ENCODE data around the gene SUPT6H. TPM values are rescaled to one million over a fixed set of nuclear protein-coding genes. Genes with fewer than 3 reads are reported as not detected.

Gene SUPT6H
- total and polyA plus RNA-seq, 2 of the 4 experiments (the other 2 are of a cell fraction) = 41.4 to 44.8 TPM

DNA sequence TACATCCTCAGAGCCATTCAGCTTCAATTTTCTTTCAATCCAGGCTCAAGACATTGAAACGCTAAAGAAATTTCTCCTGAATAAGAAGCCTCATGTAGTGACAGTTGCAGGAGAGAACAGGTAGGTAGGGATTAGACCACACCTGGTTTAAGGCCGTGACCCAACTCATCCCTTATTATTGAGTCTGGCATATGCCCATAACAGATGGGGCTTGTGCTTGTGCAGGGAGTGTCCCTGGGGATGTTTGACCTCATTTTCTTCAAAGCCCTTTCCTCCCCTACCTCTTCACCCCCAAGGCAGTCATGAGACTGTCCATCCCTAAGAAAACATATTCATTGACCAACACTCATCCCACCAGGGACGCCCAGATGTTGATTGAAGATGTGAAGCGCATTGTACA is 24.3 kb downstream of the SUPT6H start:
- no peak overlapping the region for H4K91ac ChIP-seq (ENCODE audit: insufficient read depth, low read depth, low read length)
- no TSS peak for BruUV-seq (replicated peaks)
- DNase-seq = no peak
- H4K20me1 ChIP-seq (ENCODE audit: insufficient read depth, low read length) = no peaks in the 10 kb centered on the region; the same call in 1 of the 2 replicates
- peaks cover 84% of the 10 kb centered on the region for H3K36me3 ChIP-seq (ENCODE audit: control insufficient read depth, insufficient read depth, low read length)
- no peak overlapping the region for H3K23ac ChIP-seq (ENCODE audit: low read depth, low read length)
- ChIA-PET CTCF (no interaction called here), POLR2A (ENCODE audit: unreplicated experiment) (no interaction called here)
- H2AK5ac ChIP-seq (ENCODE audit: low read depth, low read length) = no peak overlapping the region
- no peak overlapping the region for H4K8ac ChIP-seq (ENCODE audit: low read depth in 2 of 2, low read length in 2 of 2)
- TF ChIP-seq RFX5 (IDR thresholded peaks at IDR 0.05; ENCODE audit: low read depth, low read length) (no peak), NFE2L2 (IDR thresholded peaks at IDR 0.05; ENCODE audit: low read depth, low read length) (no peak), BHLHE40 (IDR thresholded peaks at IDR 0.05; ENCODE audit: low read depth, low read length) (no peak), MXI1 (IDR thresholded peaks at IDR 0.05; ENCODE audit: borderline replicate concordance, low read depth, low read length) (no peak), CHD1 (IDR thresholded peaks at IDR 0.05; ENCODE audit: low read depth, low read length) (no peak), FOS (IDR thresholded peaks at IDR 0.05; ENCODE audit: low read depth, low read length) (no peak), SMC3 (IDR thresholded peaks at IDR 0.05; ENCODE audit: low read depth, low read length) (no peak), POLR2A (IDR thresholded peaks at IDR 0.05; ENCODE audit: low read depth, low read length) (no peak), RCOR1 (IDR thresholded peaks at IDR 0.05; ENCODE audit: insufficient replicate concordance, low read length) (no peak), MAZ (IDR thresholded peaks at IDR 0.05; ENCODE audit: borderline replicate concordance, low read depth, low read length) (no peak), RAD21 (IDR thresholded peaks at IDR 0.05; ENCODE audit: low read length) (no peak), MAFK (IDR thresholded peaks at IDR 0.05; ENCODE audit: low read depth, low read length) (no peak), CEBPB (IDR thresholded peaks at IDR 0.05; ENCODE audit: low read depth, low read length) (no peak)
- TF ChIP-seq, protein P1, sequence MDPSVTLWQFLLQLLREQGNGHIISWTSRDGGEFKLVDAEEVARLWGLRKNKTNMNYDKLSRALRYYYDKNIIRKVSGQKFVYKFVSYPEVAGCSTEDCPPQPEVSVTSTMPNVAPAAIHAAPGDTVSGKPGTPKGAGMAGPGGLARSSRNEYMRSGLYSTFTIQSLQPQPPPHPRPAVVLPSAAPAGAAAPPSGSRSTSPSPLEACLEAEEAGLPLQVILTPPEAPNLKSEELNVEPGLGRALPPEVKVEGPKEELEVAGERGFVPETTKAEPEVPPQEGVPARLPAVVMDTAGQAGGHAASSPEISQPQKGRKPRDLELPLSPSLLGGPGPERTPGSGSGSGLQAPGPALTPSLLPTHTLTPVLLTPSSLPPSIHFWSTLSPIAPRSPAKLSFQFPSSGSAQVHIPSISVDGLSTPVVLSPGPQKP (IDR thresholded peaks at IDR 0.05; ENCODE audit: borderline replicate concordance, low read depth, low read length) = no peak
- TF ChIP-seq, protein P2, sequence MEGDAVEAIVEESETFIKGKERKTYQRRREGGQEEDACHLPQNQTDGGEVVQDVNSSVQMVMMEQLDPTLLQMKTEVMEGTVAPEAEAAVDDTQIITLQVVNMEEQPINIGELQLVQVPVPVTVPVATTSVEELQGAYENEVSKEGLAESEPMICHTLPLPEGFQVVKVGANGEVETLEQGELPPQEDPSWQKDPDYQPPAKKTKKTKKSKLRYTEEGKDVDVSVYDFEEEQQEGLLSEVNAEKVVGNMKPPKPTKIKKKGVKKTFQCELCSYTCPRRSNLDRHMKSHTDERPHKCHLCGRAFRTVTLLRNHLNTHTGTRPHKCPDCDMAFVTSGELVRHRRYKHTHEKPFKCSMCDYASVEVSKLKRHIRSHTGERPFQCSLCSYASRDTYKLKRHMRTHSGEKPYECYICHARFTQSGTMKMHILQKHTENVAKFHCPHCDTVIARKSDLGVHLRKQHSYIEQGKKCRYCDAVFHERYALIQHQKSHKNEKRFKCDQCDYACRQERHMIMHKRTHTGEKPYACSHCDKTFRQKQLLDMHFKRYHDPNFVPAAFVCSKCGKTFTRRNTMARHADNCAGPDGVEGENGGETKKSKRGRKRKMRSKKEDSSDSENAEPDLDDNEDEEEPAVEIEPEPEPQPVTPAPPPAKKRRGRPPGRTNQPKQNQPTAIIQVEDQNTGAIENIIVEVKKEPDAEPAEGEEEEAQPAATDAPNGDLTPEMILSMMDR (conservative IDR thresholded peaks at IDR 0.05; ENCODE audit: low read depth, low read length) = no peak
- TF ChIP-seq, protein P3, sequence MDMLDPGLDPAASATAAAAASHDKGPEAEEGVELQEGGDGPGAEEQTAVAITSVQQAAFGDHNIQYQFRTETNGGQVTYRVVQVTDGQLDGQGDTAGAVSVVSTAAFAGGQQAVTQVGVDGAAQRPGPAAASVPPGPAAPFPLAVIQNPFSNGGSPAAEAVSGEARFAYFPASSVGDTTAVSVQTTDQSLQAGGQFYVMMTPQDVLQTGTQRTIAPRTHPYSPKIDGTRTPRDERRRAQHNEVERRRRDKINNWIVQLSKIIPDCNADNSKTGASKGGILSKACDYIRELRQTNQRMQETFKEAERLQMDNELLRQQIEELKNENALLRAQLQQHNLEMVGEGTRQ (IDR thresholded peaks at IDR 0.05; ENCODE audit: low read depth, low read length) = no peak
- H2BK15ac ChIP-seq (ENCODE audit: low read depth, low read length) = no peak overlapping the region
- H3K4me2 ChIP-seq (ENCODE audit: low read depth, low read length) = no peak overlapping the region
- no peak overlapping the region for H2BK20ac ChIP-seq (ENCODE audit: low read depth, low read length)
- ATAC-seq (ENCODE audit: low read depth) = no peak
- H3K56ac ChIP-seq (ENCODE audit: extremely low read depth, insufficient read depth, low read length) = no peak overlapping the region
- H3K79me1 ChIP-seq (ENCODE audit: low read depth in 1 of 2, low read length in 2 of 2) = peaks cover 0 to 17% of the 10 kb centered on the region in 2 experiments; a peak in 2 of 4 replicates
- no peak overlapping the region for H3K9ac ChIP-seq (ENCODE audit: low read depth, low read length)
- H3K9me1 ChIP-seq (ENCODE audit: insufficient read depth, low read length) = 0 out of 2 replicates have a peak, but pooled peaks cover 3% of the 10 kb centered on the region
- H4K5ac ChIP-seq (ENCODE audit: low read depth, low read length) = no peak overlapping the region
- H3K14ac ChIP-seq (replicated peaks; ENCODE audit: low read depth, low read length) = no peak overlapping the region
- no peak overlapping the region for H3K27ac ChIP-seq (ENCODE audit: insufficient read depth, low read length)
- no peaks in the 10 kb centered on the region for H3K27me3 ChIP-seq (ENCODE audit: control insufficient read depth, insufficient read depth, low read length)
- no peaks in the 10 kb centered on the region for H3K9me3 ChIP-seq (ENCODE audit: control insufficient read depth, insufficient read depth, low read length)
- in situ Hi-C loops (cut with MboI; ENCODE audit: low sequenced_read_pairs) (no loop called here), dilution Hi-C loops (cut with HindIII; ENCODE audit: low sequenced_read_pairs, unreplicated experiment) (no loop called here), intact Hi-C loops (cut with micrococcal nuclease) (no loop called here)
- H3K4me1 ChIP-seq (ENCODE audit: control insufficient read depth, insufficient read depth, low read length) = no peaks in the 10 kb centered on the region
- H2BK120ac ChIP-seq (ENCODE audit: low read depth, low read length) = no peak overlapping the region
- H3K4me3 ChIP-seq (ENCODE audit: insufficient read depth, low read depth, low read length) = no peak overlapping the region
- H2AFZ ChIP-seq (replicated peaks; ENCODE audit: low read length, poor library complexity) = no peak overlapping the region
- H2BK5ac ChIP-seq (ENCODE audit: low read depth, low read length, poor library complexity, severe bottlenecking) = no peak overlapping the region
- H2AK9ac ChIP-seq (replicated peaks; ENCODE audit: low read depth, low read length, poor library complexity) = peak overlapping the region; percentile 34
- H3K4ac ChIP-seq (ENCODE audit: low read depth, low read length) = no peak overlapping the region
- H3K18ac ChIP-seq (ENCODE audit: low read depth, low read length) = no peak overlapping the region
- WGBS, 2 experiments (ENCODE audit: extremely low coverage in 2 of 2, insufficient read length in 1 of 2) = no CpG with 5 or more reads among the region's 4 CpGs

Measured in IMR-90 (cell line).